Middle frontal gyrus (tissue), 1 donor: ENCODE measurements around the gene LRMDA.

ENCODE experiments used
- DNase-seq: peaks from one replicate; pipeline ENCODE4 v3.0.0-alpha.2; 2015; ENCODE audit warnings: low spot score; ENCODE audit errors: extremely low spot score

The LRMDA gene

DNA sequence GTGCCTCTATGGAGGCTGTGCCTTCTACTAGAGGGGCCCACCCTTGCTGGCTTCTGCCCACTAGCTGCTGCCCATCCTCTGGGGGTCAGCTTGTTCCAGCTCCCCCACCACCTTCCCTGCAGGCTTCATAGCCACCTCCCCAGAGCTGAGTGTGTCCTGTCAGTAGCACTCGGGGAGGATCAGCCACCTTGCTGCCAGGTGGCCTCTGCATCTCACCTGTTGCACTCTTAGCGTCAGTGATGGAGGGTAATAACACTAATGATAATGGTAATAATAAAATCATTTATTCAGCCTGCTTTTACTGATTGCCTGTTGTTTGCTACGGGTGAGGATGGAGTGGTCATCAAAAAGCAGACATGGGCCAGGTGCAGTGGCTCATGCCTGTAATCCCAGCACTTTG lies 377.6 kb downstream of the LRMDA start:
- DNase-seq: no peak

GRCh38 chr10:75814014-75814413 lies 382.6 kb downstream of the LRMDA start:
- no peak for DNase-seq

GRCh38 chr10:75815066-75815465 lies 383.6 kb downstream of the LRMDA start:
- no peak for DNase-seq

- no peak for DNase-seq
These were observed 385.8 kb downstream of the LRMDA start for GRCh38 chr10:75817198-75817597.

GRCh38 chr10:75818552-75818951 lies 387.1 kb downstream of the LRMDA start:
- DNase-seq: no peak

DNA sequence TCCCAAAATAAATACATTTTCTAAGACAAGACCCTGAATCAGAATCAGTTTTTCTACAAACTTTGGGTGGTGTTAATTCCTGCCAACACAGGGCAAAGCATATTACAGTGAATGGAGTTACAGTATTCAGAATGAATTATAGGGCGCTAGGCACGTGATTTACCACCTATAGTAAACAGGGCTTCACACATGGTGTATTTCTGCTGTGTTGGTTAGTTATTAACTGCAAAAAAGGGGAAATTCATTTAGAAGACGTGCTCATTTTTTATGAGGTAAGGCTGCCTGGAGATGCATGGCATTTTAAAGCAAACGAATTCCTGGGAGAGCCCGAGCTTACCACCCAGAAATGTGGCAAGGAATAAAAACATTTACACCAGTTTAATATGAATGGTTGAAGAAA lies 393.8 kb downstream of the LRMDA start:
- DNase-seq: no peak

DNA sequence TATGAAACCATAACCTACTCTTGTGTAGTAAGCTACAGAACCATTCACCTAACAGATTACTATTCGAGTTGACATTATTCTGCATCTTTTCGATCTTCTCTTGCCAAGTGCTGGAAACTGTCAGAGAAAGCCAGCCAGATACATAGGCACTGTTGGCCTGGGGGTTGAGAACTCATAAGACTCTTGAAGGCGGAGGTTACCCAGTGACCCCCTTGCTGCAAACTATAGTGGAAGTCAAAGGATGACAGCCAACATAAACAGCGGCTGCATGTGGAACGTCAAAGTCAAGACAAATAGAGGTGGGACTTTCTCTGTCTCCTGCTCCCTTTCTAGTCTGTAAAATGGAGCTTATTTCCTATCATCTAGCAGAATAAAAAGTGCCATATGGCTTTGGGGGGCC lies 394.2 kb downstream of the LRMDA start:
- DNase-seq: no peak

DNA sequence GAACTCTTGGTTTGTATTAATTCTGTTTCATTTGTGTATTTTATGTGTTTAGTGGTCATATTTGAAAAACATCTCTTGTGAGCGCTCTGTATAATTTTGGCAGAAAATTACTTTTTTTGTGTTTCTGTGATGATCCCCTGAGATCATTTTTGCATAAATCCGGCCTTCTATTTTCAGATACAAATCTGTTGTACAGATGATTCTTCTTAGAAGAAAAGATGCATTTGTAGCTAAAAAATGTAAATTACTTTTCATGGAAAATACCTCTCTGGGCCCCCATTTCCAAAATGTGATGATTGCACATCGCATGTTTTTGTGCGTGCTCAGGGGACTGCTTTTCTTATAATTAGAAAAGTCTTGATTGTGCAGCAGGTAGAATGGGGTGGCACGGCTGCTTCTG lies 395.4 kb downstream of the LRMDA start:
- DNase-seq: no peak

GRCh38 chr10:75827587-75828021 lies 396.2 kb downstream of the LRMDA start:
- DNase-seq: no peak

- DNase-seq: no peak
These were observed 397.0 kb downstream of the LRMDA start for GRCh38 chr10:75828413-75828812.

GRCh38 chr10:75836064-75836463 lies 404.6 kb downstream of the LRMDA start:
- DNase-seq: no peak

DNA sequence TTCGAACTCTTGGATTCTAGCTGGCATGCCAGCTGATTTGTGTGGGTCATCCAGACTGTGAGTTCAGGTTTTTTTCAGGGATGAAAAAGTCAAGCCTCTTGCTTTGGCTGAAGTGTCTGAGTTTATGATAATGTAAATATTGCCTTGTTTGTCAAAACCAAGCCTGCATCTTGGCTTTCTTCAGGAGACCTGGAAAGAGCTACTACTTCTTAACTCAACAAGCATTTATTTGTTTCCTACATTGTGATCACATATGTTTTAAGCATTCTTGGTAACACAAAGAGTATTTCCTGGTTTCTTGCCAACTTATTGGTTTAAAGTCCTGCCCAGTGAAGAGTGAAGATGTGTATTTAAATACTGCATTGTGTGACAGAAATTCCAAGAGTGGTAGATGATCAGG lies 407.1 kb downstream of the LRMDA start:
- no peak for DNase-seq

GRCh38 chr10:75839020-75839419 lies 407.6 kb downstream of the LRMDA start:
- DNase-seq: no peak

- DNase-seq: no peak
These were observed 409.8 kb downstream of the LRMDA start for GRCh38 chr10:75841266-75841665.

GRCh38 chr10:75845176-75845947 lies 413.9 kb downstream of the LRMDA start:
- DNase-seq: no peak

- DNase-seq: no peak
These were observed 416.1 kb downstream of the LRMDA start for GRCh38 chr10:75847477-75847876.

DNA sequence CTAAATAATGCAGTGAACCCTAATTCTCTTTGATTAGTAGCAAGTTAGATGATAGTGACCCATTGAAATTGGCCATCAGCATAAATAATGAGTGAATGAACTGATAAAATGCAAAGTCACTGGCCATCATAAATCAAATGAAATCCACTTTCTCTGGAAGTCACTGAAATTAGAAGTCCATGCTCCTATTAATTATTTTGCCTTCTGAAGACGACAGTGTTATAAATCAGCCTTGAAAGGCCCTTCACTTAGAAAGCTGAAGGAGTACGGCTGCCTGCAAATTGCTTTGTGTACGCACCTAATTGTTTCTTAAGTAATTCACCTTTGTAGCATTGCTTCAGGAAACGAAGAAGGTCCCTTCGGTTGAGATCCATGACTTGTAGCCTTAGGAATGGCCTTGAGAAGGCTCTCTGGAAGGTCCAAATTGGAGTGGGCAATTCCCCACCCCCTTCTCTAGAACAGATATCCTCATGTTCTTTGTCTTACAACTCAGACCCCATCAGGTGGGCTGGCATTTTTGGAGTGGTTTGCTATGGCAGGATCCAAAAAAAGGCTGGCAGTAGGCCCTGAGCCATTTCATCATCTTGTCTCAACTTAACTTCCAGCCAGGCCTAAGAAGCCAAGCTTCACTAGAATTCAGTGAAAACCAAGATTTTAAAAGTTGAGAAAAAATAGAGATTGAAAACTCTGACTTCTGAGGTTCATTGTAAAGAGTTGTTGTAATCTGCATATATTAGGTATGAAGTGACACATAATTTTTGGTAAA lies 420.3 kb downstream of the LRMDA start:
- no peak for DNase-seq

- DNase-seq: no peak
These were observed 421.5 kb downstream of the LRMDA start for GRCh38 chr10:75852851-75853484.

- no peak for DNase-seq
These were observed 425.9 kb downstream of the LRMDA start for GRCh38 chr10:75857269-75857846.

GRCh38 chr10:75857896-75858295 lies 426.5 kb downstream of the LRMDA start:
- no peak for DNase-seq

DNA sequence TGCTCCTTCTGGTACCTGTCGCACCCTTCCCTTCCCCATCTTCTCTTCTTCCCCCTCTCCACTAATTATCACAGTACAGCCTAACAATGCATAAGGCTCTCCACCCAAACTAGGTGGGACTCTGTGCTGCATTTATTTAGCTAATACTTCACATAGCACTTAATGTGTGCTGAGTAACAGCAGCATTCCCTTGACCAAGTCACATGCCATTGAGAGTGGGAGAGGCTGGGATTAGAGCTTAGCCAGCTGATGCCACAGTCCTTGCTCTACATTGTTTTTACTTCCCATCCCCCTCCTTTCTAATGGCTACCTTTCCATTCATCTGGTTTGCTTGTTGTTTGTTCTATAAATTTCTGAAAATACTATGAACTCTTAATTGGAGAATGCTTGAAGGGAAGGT lies 426.9 kb downstream of the LRMDA start:
- DNase-seq: no peak

DNA sequence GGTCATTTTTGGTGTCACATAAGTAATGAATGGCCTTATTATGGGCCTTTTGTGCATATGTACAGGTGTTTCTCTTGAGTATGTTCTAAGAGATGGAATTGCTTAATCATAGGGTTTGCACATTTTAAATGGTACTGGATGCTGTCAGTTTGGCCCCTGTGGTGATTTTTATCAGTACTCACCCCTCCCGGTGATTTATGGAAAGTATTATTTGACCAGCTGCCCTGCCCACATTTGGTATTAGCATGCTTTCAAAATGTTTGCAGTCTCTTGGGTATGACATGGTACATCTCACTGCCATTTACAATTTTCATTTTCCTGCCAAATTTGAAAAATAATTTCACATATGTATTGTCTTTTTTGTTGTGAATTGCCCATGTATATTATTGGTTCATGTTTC lies 427.7 kb downstream of the LRMDA start:
- no peak for DNase-seq
